HG02840 (cell line): Measurements from ENCODE around the gene NOP9.
A peak's percentile ranks its signal among the peaks of the same experiment; 100 is the strongest.

ENCODE experiments used
- ATAC-seq: cut with Tn5 transposase; IDR thresholded peaks from one replicate; pipeline ENCODE4 v1.9.1; 2021; ENCODE audit warnings: mild to moderate bottlenecking, moderate library complexity, moderate number of reproducible peaks; ENCODE audit not compliant: unreplicated experiment, low FRiP score

NOP9 gene

DNA sequence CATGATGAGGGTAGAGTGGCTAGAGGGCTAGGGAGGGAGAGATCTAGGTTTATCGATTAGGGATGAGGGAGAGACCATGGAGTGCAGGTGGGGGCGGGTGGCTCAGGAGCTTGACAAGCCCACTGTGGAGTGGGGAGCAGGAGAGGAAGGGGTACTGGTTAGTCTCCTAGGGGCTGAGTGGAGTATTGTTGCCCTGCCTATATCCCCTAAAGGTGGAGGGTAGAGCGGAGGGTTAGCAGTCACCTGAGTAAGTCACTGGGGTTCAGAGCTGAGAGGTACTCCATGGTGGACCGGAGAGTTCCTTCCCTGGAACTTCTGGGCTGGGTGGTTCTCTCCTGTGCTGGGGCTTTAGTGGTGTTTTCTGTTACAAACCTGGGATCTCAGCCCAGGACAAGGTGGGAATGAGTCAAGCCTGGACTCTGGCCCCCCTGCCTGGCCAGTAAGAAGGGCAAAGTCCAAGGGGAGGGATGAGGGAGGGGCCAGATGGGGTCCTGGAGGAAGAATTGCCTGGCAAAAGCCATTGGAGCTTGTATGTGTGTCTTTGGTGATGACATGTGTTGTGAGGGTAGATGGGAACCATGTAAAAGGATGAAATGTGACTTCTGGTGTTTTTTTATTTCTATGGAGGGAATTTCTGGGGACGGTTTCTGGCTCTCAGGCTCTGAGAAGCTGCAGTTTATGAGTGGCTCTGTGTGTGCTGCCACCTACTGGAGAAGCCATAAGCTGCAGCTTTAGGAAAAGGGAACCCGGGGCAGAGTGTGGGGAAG lies 8.1 kb downstream of the NOP9 start, which contains the start of gene CIDEB:
CIDEB (minus strand) TSS at position 403 of the 767 bp plus-strand sequence; CDS start at position 284, 119 bp downstream.
- ATAC-seq: no peak

DNA sequence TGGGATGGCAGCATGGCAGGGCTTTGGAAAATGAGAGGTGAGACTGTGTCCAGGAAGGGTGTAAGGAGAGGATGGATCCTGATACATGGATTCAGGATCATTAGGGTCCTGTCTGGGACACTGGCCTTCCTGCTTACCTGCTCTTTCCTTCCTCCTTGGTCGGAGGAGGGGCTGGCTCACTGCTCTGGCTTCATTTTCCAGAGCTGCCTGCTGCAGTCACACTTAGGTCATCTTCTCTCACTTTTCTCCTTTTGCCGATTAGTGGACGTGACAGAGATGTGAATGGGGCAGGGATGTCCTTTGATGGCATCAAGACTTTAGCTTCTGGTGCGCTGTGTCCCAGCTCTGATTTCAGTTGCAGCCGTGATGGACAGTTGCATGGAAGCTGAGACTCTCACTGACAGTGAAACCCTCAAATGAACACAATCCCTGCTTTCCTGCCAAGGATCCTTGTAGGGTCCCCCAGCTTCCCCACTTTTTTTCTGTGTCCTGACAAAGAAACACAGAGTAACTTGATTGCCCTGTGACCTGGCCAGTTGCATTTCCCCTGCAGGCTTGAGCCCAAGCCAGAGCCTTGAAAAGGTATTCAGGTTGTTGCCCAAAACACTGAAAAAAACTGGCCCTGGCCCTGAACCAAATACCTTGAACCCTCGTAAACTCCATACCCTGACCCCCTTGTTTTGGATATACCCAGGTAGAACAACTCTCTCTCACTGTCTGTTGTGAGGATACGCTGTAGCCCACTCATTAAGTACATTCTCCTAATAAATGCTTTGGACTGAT lies 8.9 kb downstream of the NOP9 start:
- no peak for ATAC-seq

DNA sequence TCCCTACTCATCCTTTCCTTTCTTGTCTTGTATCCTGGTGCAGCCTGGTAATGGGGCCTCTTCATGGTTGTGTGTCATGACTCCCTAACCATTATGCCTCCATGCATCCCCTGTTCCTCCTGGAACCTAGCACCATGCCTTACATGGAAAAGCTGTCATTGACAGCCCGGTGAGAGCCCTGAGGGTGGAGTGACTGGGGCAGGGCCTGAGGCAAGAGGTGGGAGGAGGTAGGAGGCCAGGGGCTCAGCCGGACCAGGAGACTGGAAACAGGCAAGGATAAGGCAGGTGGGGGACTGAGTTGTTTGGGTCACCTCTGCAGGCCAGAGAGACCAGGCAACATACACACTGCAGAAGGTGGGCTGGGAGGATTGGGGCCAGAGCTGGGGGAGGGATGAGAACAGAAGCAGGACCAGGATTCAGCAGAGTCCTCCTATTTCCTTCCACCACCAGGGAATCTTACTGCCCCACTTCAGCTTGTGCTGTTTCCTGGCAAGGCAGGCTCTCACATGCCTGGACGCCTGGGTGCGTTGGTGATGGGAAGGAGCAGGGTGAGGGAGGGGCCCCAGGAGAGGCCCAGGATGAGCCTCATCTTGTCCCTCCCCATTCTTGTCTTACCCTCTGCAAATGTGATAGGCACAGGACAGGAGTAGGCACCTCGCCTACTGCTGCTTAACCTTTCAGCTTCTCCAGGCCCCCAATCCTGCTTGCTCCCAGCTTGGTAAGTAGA lies 10.1 kb downstream of the NOP9 start, which contains the start of gene LTB4R2:
LTB4R2 (plus strand) TSS at position 603 of the 727 bp plus-strand sequence. CDS start 525 bp downstream, outside the sequence.
- no peak for ATAC-seq

DNA sequence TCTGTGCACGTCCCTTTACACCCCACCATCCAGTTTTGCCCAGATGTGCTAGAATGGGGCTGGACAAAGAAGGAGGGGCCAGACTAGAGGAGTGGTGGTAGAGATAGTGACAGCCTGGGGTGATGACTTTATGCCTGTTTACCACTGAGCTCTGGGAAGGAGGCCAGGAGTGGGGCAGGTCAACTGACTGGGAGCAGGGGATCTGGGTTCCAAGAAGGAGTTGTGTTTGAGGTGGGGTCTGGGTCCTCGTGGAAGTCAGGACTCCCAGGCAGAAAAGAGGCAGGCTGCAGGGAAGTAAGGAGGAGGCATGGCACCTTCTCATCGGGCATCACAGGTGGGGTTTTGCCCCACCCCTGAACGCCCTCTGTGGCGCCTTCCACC lies 10.6 kb downstream of the NOP9 start:
- ATAC-seq: no peak

DNA sequence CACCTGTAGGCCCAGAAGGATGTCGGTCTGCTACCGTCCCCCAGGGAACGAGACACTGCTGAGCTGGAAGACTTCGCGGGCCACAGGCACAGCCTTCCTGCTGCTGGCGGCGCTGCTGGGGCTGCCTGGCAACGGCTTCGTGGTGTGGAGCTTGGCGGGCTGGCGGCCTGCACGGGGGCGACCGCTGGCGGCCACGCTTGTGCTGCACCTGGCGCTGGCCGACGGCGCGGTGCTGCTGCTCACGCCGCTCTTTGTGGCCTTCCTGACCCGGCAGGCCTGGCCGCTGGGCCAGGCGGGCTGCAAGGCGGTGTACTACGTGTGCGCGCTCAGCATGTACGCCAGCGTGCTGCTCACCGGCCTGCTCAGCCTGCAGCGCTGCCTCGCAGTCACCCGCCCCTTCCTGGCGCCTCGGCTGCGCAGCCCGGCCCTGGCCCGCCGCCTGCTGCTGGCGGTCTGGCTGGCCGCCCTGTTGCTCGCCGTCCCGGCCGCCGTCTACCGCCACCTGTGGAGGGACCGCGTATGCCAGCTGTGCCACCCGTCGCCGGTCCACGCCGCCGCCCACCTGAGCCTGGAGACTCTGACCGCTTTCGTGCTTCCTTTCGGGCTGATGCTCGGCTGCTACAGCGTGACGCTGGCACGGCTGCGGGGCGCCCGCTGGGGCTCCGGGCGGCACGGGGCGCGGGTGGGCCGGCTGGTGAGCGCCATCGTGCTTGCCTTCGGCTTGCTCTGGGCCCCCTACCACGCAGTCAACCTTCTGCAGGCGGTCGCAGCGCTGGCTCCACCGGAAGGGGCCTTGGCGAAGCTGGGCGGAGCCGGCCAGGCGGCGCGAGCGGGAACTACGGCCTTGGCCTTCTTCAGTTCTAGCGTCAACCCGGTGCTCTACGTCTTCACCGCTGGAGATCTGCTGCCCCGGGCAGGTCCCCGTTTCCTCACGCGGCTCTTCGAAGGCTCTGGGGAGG lies 11.3 kb downstream of the NOP9 start, which contains the start of gene LTB4R:
LTB4R (plus strand) TSS at position 857 of the 959 bp plus-strand sequence. CDS start 4,150 bp downstream, outside the sequence.
- peak; percentile 64 for ATAC-seq

DNA sequence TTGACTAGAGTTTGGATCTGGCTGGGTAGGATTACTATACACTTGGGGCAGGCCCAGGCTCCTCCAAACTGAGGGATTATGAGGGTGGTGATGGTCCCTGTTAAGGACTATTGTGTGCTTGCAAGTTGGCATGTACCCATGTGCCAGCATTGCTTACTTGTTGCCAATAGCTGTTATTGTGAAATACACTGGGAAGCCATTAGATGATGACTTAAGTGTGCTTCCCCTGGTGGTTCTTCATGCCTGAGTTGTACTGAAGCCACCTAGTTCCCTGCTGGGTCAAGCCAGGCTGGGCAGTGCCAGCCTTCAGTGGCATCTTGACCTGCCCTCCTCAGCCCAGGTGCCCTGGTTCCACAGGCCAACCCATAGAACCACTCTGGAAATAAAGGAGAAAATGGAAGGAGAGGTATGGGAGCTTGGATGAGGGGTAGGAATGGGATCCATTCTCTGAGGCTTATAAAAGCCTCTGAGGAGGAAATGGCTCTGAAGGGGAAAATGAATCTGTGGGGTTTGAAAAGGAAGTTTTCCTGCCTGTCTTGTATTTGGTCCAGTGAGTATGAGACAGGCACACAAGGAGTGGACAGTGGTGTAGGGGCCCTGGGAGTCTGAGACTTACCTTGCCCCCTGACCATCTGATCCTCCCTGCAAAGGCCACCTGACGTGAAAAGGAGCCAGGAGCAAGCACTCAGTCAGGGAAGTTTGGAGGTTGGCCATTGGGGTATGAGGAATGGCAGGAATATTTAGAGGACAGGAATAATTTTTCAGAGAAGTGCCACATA lies 12.4 kb downstream of the NOP9 start:
- no peak for ATAC-seq

DNA sequence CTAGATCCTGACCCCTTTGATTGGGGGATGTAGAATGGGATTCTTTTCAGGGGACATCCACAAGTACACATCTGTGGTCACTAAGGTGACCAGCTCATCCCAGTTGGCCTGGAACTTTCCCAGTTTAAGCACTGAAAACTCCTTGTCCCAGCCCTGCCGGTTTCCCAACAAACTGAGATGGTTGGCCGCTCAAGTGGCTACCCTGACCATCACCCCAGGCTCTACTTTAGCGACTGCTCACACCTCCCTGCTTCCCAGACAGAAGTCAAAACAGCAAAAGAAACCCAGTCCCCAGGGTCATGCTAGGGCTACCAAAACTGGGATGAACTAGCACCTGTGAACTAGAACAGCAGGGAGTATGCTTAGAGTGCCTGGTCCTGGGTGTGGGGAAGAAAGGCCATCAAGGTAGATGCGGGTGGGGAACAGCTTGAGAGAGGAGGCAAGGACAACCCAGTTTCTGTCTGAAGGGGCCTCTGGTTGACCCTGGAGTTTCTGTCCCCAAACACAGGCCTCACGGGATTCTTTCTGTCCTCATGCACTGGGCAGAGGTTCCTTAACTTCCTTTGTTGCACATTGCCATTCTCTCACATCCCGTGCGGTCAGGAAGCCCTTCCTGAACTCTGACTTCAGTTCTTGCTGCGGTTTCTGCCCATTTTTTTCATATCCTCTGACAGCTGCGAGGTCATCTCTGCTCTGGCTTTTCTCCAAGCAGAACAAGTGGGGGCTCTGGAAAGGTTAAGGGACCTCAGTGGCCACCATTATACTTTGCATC lies 13.3 kb downstream of the NOP9 start:
- ATAC-seq: no peak

DNA sequence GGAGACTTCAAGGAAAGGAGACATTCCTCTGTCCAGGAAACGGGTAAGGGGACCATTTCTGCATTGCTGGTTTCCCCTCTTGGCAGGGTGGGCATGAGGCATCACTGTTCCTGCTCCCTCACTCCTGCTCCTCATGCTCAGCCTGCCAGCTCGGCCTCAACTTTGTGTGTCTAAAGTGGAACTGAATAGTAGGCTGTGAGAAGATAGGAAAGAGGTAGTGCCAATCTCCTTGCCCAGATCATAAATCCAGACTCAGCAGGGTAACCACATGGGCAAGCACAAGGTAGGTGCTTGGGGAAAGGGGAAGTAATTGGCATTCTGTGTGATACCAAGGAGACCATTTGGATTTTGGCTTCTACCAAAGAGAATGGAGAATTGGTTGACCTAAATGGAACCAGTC lies 14.3 kb downstream of the NOP9 start:
- no peak for ATAC-seq

DNA sequence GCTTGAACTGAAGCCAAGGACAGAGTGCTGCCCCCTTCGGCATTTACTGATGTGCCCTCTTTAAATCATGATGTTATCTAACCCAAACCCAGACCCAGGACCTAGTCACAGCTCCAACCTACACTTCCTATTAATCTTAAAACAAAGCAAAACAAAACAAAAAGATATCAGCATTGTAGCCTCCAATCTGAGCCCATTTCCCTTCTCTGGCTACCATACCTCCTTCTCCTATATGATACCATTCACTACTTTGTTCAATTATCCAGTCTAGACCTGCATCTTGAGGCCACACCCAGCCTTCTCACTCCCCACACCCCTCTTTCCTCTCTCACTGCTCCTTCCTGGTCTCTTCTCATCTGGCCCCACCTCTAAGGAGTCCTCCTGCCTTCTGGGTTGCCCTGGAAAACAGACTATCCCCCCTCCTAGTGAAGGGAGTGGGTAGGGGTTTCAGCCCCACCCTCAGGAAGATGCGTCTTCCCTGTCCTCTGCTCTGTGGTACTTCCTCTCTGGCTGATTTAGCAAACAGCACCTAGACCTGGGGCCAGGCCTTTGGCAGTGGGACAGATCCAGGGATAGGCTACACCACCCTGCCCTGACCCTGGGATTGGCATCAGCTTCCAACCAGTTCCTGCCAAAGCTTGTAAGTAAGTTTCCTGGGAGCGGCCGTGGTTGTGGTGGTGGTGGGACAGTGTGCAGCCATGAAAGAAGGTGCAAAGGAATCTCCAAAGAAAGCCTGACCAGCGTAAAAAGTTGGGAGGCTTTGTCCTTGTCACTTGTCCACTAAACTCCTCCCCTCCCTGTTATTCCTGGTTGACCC lies 14.9 kb downstream of the NOP9 start:
- no peak for ATAC-seq

DNA sequence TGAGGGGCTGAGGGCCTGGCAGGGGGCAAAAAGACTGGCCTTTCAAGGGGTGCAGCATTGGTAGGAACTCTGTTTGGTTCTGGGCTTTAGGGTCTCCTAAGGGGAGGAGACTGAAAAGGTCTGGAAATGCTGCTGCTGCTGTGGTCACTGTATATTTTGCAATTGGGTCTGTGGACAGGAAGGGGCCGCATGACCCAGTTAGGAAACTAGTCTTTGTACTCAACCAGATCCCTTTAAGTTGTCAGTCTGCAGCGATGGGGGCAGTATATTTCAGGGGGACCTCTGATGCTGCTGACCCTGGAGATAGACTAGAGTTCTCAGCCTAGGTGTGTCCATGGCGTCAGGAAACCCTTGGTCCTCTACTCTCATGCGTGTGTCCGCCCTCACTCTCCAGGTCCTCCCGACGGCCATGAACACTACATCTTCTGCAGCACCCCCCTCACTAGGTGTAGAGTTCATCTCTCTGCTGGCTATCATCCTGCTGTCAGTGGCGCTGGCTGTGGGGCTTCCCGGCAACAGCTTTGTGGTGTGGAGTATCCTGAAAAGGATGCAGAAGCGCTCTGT lies 15.7 kb downstream of the NOP9 start:
- ATAC-seq: no peak

DNA sequence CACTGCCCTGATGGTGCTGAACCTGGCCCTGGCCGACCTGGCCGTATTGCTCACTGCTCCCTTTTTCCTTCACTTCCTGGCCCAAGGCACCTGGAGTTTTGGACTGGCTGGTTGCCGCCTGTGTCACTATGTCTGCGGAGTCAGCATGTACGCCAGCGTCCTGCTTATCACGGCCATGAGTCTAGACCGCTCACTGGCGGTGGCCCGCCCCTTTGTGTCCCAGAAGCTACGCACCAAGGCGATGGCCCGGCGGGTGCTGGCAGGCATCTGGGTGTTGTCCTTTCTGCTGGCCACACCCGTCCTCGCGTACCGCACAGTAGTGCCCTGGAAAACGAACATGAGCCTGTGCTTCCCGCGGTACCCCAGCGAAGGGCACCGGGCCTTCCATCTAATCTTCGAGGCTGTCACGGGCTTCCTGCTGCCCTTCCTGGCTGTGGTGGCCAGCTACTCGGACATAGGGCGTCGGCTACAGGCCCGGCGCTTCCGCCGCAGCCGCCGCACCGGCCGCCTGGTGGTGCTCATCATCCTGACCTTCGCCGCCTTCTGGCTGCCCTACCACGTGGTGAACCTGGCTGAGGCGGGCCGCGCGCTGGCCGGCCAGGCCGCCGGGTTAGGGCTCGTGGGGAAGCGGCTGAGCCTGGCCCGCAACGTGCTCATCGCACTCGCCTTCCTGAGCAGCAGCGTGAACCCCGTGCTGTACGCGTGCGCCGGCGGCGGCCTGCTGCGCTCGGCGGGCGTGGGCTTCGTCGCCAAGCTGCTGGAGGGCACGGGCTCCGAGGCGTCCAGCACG lies 16.4 kb downstream of the NOP9 start:
- ATAC-seq: no peak

DNA sequence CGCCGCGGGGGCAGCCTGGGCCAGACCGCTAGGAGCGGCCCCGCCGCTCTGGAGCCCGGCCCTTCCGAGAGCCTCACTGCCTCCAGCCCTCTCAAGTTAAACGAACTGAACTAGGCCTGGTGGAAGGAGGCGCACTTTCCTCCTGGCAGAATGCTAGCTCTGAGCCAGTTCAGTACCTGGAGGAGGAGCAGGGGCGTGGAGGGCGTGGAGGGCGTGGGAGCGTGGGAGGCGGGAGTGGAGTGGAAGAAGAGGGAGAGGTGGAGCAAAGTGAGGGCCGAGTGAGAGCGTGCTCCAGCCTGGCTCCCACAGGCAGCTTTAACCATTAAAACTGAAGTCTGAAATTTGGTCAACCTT lies 16.9 kb downstream of the NOP9 start:
- no peak for ATAC-seq

DNA sequence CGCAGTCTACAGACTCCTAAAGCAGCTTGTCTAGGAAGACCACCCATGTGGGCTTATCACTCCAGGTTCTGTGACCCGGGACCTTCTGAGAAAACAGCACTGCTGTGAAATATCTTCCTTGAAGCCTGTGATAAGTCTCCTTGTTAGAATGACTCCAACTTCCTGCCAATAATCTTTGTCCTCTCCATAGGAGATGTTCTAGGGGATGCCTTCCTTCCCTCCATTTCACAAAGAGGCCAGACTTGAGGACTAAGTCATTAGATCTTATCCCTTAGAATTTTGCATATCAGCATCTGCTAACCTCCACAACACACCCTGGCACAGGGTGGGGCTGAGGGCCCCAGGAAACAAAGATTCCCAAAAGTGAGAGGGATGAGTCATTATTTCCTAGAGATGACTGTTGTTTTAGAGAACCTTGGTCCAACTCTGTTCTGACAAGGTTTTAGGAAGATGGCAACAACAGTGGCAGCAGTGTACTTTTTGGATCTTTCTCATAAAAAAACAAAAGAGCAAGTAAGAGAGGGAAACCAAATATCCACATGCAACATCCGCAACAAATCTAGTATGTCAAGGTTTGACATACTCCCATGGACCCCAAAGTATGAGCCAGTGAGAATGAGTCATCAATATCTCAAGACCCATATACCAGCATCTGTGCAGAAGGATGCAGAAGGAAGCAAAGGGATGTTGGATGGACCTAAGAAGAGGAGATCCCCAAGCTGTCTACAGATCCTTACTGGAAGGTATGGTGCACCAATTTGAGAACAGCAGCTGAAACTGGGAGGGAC lies 17.7 kb downstream of the NOP9 start:
- no peak for ATAC-seq

DNA sequence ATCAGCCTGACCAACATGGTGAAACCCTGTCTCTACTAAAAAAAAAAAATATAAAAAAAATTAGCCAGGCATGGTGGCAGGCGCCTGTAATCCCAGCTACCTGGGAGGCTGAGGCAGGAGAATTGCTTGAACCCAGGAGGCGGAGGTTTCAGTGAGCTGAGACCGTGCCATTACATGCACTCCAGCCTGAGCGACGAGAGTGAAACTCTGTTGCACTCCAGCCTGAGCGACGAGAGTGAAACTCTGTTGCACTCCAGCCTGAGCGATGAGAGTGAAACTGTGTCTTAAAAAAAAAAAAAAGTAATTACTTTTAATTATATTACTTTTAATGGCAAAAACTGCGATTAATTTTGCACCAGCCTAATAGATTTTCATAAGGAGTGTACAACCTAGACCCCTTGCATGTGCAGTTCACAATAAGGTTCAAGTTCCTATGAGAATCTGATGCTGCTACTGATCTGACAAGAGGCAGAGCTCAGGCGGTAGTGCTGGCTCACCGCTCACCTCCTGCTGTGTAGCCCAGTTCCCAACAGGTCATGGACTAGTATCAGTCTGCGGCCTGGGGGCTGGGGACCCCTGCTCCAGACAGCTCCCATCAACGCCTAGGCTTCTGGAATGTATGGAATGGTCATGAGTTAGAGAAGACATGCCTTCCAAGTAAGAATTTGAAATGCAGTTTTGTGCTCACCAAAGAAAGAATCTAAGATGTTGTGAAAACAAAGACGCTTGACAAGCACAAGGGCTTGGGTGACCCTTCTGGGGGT lies 21.7 kb downstream of the NOP9 start:
- no peak for ATAC-seq

DNA sequence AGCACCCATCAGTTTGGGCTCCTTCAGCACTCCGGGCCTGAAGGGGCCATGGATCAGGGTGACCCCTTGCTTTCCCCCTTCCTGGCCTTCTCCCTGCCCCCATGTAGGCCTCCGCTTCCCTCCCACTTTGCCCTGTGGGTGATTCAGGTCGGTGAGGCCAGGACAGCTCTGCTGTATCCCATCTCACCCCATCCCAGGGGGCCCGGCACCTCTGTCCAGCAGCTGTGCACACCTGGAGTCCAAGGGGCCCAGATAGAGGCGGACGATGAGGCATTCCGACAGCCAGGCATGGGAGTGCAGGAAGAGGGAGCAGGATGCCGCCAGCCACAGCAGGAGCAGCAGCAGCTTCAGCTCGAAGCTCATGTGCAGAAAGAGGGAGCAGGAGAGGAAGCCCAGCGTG lies 23.0 kb downstream of the NOP9 start:
- no peak for ATAC-seq
